ACC112 (cell line): ENCODE results near the gene COX6B2.

Experiments used
- H2AFZ ChIP-seq: fragments of 200-600 bp; sonication (generic); one replicate; pipeline ENCODE4 v1.6.0; 2017; ENCODE audit warnings: antibody characterized with exemption, low read length; ENCODE audit not compliant: unreplicated experiment
- H3K27ac ChIP-seq: fragments of 200-600 bp; sonication (generic); 2 replicates; pipeline ENCODE4 v1.5.1; 2014; ENCODE audit warnings: low read depth, mild to moderate bottlenecking, antibody characterized with exemption, low read length, moderate library complexity
- H3K27me3 ChIP-seq: fragments of 200-600 bp; sonication (generic); 2 replicates; pipeline ENCODE4 v1.6.1; 2014; ENCODE audit warnings: mild to moderate bottlenecking, antibody characterized with exemption, low read length, moderate library complexity, mixed read lengths; ENCODE audit not compliant: insufficient read depth
- H3K36me3 ChIP-seq: fragments of 200-600 bp; sonication (generic); 2 replicates; pipeline ENCODE4 v1.6.1; 2016; ENCODE audit warnings: mild to moderate bottlenecking, antibody characterized with exemption, low read length, moderate library complexity, mixed read lengths; ENCODE audit not compliant: insufficient read depth
- H3K4me1 ChIP-seq: fragments of 200-600 bp; sonication (generic); one replicate; pipeline ENCODE4 v1.6.1; 2016; ENCODE audit warnings: low read length, mixed read lengths; ENCODE audit not compliant: insufficient read depth, unreplicated experiment, control insufficient read depth
- H3K4me3 ChIP-seq: fragments of 200-600 bp; sonication (generic); 2 replicates; pipeline ENCODE4 v1.5.1; 2014; ENCODE audit warnings: mild to moderate bottlenecking, low read depth, low read length
- H3K79me2 ChIP-seq: fragments of 200-600 bp; sonication (generic); one replicate; pipeline ENCODE4 v1.6.0; 2016; ENCODE audit warnings: low read length; ENCODE audit not compliant: control insufficient read depth, unreplicated experiment, insufficient read depth

Gene COX6B2

DNA sequence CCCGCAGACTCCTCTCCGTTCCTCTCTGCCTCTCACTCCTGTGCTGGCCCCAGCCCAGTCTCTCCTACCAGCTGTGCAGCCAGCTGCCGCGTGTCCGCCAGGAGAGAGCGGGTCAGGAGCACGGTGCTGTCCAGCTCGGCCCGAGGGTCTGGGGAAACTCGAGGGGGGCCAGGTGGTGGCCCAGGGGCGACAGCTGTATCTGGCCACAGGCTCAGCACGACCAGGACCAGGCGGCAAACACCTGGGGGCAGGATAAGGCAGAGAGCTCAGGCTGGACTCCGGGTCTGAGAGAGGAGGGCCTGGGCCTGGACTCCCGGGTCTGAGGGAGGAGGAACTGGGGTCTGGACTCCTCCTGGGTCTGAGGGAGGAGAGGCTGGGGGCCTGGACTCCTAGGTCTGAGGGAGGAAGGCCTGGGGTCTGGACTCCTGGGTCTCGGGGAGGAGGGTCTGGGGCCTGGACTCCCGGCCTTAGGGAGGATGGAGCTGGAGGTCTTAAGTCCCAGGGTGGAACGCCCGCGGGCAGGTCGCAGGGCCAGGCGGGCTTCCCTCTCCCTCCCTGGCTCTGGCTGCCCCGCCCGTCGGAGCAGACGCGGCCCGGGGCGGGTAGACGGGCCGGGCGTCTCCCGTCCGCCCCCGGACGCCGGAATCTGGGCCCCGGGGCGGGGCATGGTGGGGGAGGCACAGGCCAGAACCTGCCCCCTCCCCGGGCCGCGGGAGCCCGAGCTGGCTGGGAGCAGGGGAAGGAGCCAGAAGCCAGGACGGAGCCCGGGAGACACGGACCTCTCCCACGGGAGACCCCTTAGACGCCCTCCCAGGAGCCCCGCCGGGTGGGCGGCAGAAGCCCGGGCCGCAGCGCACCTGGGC is 14.4 kb upstream of the COX6B2 start:
- Histone ChIP-seq H3K4me1 (peaks cover 13% of the 10 kb centered on the region), H3K27me3 (no peaks in the 10 kb centered on the region), H2AFZ (no peak overlapping the region), H3K36me3 (no peaks in the 10 kb centered on the region), H3K27ac (no peak overlapping the region), H3K4me3 (peak overlapping the region; percentile 57), H3K79me2 (no peaks in the 10 kb centered on the region)

DNA sequence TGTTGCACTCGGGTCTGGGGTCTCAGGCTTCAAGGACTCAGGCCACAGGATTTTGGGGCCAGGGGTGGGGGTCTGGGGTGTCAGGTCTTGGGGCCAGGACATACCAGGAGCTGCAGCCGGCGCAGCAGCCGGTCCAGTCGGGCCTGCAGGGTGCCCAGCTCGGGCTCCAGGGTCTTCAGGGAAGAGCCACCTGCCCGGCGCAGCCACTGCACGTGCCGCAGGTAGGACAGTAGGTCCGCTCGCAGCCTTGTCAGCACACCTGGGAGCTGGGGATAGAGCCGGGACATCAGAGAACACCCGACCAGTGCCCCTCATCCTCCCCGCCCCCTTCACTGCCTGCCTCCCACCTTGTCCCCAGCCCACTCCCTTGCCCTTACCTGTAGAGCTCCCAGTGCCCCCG is 13.6 kb upstream of the COX6B2 start:
- no peaks in the 10 kb centered on the region for H3K27me3 ChIP-seq
- no peak overlapping the region for H3K27ac ChIP-seq
- no peaks in the 10 kb centered on the region for H3K79me2 ChIP-seq
- H2AFZ ChIP-seq = no peak overlapping the region
- peaks cover 9% of the 10 kb centered on the region for H3K4me1 ChIP-seq
- H3K36me3 ChIP-seq = no peaks in the 10 kb centered on the region
- H3K4me3 ChIP-seq = no peak overlapping the region

DNA sequence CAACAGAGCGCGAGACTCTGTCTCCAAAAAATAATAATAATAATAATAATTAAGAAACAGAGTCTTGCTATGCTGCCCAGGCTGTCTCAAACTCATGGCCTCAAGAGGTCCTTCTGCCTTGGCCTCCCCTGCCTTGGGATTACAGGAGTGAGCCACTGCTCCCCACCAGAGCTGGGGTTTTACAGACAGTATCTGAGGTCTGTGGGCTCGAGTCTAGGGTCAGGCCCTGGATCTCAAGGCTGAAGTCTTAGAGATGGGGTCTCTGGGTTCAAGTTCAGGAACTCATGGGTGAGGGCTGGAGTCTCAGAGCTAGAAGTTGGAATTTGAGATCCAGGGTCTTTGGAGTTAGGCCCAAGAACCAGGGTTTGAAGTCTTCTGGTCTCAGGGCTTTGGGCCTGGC is 12.3 kb upstream of the COX6B2 start:
- Histone ChIP-seq H3K36me3 (no peaks in the 10 kb centered on the region), H2AFZ (no peak overlapping the region), H3K4me3 (no peak overlapping the region), H3K27ac (no peak overlapping the region), H3K4me1 (peaks cover 5% of the 10 kb centered on the region), H3K27me3 (no peaks in the 10 kb centered on the region), H3K79me2 (no peaks in the 10 kb centered on the region)

DNA sequence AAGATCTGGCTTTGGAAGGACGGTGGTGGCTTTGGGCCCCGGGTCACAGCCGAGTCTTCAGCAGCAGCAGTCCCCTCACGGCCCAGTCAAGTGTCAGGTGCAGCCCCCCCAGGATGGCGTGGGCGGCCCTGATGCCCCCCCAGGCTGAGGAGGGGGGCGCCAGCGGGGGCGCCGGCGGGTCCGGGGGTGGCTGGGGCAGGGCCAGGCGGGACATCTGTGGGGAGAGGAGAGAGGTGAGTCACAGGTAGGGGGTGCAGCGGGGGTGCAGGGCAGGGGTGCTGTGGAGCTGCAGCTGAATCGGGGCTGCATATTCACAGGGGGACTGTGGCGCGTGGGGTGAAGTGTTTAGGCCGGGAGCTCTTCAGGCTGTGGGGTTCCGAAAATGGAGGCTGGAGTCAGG is 11.4 kb upstream of the COX6B2 start:
- Histone ChIP-seq H2AFZ (no peak overlapping the region), H3K27ac (no peak overlapping the region), H3K79me2 (no peaks in the 10 kb centered on the region), H3K27me3 (no peaks in the 10 kb centered on the region), H3K4me3 (no peak overlapping the region), H3K4me1 (peaks cover 5% of the 10 kb centered on the region), H3K36me3 (no peaks in the 10 kb centered on the region)

DNA sequence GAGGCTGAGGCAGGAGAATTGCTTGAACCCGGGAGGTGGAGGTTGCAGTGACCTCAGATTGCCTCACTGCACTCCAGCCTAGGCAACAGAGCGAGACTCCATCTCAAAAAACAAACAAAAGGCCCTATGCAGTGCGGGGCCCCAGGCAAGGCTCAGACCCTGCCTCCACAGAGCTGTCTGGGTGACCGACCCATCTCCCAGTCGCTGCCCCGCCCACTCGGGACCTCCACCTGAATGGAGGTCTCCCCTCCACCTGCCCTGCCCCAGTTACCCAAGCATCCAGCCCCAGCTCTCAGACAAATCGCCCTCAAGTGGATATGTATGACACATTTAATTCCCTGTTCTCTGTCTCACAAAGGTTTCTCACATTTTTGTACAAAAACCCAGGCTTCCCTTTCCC is 10.7 kb upstream of the COX6B2 start:
- H3K27me3 ChIP-seq = no peaks in the 10 kb centered on the region
- no peaks in the 10 kb centered on the region for H3K4me1 ChIP-seq
- H3K36me3 ChIP-seq = no peaks in the 10 kb centered on the region
- H3K4me3 ChIP-seq = no peak overlapping the region
- H2AFZ ChIP-seq = no peak overlapping the region
- no peaks in the 10 kb centered on the region for H3K79me2 ChIP-seq
- no peak overlapping the region for H3K27ac ChIP-seq

DNA sequence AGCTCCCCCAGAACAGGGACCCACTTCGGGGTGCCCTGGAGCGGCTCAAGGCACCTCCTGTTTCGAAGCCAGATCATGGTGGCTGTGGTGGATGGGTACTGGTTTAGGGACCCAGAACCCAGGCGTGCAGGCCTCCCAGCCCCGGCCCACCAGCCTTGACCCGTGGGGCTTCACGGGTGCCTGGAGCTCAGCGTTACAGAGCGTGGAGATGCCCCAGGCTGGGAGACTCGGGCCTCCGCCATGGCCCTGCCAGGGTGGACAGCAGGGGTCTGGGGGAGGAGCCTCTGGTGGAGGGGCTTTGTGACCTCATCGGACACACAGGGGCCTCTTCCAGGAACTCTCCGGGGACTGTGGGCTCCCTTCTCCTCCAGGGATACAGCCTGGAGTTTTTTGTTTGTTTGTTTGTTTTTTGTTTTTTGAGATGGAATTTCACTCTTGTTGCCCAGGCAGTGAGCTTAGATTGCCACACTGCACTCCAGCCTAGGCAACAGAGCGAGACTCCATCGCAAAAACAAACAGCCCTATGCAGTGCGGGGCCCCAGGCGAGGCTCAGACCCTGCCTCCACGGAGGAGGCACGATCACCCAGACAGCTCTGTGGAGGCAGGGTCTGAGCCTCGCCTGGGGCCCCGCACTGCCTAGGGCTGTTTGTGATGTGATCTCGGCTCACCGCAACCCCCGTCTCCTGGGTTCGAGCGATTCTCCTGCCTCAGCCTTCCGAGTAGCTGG is 8.6 kb upstream of the COX6B2 start, which contains the start of gene GARIN5B:
GARIN5B (minus strand) TSS at position 271 of the 727 bp plus-strand sequence; CDS start at position 77, 194 bp downstream.
- no peak within 1 kb of the TSS for H3K27ac ChIP-seq
- no peak within 1 kb of the TSS for H3K4me3 ChIP-seq
- no peaks in the 10 kb centered on the region for H3K27me3 ChIP-seq
- H3K4me1 ChIP-seq = no peaks in the 10 kb centered on the region
- no peaks in the 10 kb centered on the region for H3K36me3 ChIP-seq
- no peaks in the 10 kb centered on the region for H3K79me2 ChIP-seq
- H2AFZ ChIP-seq = no peak within 1 kb of the TSS

DNA sequence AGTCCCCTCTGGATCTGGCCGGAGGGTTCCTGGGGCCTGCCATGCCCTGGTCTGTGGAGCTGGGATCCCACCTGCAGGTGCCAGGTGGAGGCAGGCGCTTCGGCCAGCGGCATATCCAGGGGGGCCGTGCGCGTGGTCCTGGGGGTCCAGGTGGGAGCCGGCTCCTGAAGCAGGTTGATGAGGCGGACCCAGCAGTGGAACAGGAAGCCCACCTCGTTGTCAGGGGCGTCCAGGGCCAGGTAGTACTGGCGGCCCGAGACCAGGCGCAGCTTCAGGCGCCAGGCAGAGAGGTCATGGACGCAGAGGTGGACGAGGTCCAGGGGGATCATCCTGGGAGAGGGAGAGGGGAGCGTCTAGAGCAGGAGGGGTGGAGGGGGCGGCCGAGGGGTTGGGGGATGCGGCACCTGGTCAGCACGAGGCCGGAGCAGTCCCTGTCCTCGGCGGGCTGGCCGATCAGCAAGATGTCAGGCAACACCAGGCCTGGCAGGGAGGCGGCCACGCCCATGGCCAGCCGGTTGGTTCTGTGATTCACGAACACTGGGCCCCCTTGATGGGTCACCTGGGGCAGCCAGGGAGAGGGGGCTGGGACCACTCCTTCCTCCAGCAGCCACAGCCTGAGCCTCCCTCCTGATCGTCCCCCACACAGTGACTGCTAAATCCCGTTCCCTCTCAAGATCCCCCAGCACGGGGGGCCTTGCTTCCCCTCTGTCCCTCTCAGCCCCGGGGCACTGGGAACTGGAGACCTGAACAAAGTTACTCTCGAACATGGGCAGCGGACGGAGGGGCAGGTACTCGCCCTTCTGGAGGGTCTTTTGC is 7.9 kb upstream of the COX6B2 start:
- no peak overlapping the region for H3K27ac ChIP-seq
- no peak overlapping the region for H3K4me3 ChIP-seq
- no peaks in the 10 kb centered on the region for H3K36me3 ChIP-seq
- H2AFZ ChIP-seq = no peak overlapping the region
- no peaks in the 10 kb centered on the region for H3K4me1 ChIP-seq
- no peaks in the 10 kb centered on the region for H3K27me3 ChIP-seq
- H3K79me2 ChIP-seq = no peaks in the 10 kb centered on the region

DNA sequence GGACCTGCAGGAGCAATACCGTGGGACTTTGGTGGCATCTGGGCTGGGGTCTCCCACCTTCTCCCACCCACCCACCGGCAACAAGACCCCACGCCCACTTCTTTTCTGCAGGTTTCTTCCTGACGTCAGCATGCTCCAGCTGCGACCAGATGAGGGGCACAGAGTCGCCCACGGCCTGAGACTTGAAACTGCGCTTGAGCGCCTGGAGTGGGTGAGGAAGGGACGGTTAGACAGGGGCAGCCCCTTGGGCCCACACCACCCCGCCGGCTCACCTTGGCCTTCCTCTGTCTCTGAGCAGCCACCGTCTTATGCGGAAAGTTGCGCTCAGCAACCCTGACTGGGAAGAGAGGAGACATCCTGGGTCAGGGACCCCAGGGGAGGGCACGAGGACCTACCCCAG is 6.4 kb upstream of the COX6B2 start:
- Histone ChIP-seq H3K36me3 (no peaks in the 10 kb centered on the region), H3K4me1 (no peaks in the 10 kb centered on the region), H3K79me2 (no peaks in the 10 kb centered on the region), H3K27ac (no peak overlapping the region), H2AFZ (no peak overlapping the region), H3K4me3 (no peak overlapping the region), H3K27me3 (no peaks in the 10 kb centered on the region)

DNA sequence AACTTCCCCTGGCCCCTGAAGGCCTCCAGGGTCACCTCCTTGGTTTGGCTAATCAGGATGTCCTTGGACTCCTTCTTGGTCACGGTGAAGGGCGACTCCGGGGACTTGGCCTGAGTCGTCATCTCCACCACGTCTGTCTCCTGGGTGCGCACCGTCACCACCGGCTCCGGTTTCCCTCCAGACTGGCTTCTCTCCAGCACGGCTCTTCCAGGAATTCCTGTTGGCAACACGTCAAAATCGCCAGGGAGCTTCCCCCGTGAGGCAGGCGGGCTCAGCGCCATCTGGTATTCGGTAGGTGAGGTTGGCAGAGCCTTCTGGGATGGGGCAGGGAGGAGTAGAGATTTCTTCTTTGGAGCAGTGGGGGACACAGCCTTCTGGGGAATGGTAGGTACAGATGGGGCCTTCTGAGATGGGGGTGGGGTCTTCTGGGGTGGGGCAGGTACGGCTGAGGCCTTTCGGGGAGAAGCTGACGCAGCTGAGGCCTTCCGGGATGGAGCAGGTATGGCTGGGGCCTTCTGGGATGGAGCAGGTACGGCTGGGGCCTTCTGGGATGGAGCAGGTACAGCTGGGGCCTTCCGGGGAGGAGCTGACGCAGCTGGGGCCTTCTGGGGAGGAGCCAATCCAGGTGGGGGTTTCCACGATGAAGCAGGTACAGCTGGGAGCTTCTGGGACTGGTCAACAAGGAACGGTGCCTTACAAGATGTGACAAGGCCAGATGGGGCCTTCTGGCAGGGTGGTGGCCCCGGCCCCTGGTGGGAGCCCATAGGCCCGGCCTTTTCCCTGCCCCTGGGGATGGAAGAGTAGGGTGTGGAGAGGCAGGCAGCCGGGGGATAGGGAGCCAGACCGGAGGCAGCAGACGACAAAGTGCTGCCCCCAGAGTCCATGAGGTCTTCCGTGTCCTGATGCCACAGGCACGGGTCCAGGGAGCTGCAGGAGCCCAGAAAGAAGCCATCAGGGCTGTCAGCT is 4.7 kb upstream of the COX6B2 start:
- Histone ChIP-seq H2AFZ (no peak overlapping the region), H3K79me2 (no peaks in the 10 kb centered on the region), H3K27me3 (peaks cover 11% of the 10 kb centered on the region), H3K4me3 (no peak overlapping the region), H3K36me3 (no peaks in the 10 kb centered on the region), H3K27ac (no peak overlapping the region), H3K4me1 (no peaks in the 10 kb centered on the region)

DNA sequence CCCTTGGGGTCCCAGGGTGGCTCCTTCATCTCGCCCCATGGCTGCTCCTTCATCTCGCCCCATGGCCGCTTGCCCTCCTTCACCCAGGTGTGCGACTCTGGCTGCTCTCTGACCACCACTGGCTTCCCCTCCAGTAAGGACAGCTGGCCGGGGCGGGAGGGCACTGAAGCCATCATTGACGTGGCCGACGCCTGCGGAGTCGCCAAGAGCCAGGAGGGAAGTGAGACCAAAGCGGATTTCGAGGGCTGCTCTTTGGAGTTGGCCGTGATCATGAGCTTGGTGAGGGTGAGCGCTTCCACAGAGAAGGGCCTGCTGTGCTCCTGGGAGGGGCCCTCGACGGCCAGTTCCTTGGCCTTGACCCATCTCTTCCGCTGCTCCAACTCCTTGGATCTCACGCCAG is 4.0 kb upstream of the COX6B2 start:
- Histone ChIP-seq H3K27ac (no peak overlapping the region), H3K36me3 (no peaks in the 10 kb centered on the region), H2AFZ (no peak overlapping the region), H3K27me3 (peaks cover 18% of the 10 kb centered on the region), H3K4me3 (no peak overlapping the region), H3K79me2 (no peaks in the 10 kb centered on the region), H3K4me1 (no peaks in the 10 kb centered on the region)
